ENCODE results near the gene PPIF.

DNA sequence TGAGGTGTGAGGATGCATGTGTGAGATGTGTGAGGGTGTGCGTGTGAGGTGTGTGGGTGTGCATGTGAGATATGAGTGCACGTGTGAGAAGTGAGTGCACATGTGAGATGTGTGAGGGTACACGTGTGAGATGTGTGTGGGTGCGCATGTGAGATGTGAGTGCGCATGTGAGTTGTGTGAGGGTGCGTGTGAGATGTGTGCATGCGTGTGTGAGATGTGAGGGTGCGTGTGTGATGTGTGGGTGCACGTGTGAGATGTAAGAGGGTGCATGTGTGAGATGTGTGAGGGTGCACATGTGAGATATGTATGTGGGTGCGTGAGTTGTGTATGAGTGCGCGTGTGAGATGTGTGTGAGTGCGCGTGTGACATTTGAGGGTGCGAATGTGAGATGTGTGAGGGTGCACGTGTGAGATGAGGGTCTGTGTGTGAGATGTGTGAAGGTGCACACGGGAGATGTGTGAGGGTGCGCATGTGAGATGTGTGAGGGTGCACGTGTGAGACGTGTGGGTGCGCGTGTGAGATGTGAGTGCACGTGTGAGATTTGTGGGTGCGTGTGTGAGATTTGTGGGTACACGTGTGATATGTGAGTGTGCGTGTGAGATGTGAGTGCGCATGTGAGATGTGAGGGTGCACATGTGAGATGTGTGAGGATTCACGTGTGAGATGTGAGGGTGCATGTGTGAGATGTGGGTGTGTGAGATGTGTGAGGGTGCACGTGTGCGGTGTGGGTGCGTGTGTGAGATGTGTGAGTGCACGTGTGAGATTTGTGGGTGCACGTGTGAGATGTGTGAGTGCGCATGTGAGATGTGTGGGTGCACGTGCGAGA, 30.5 kb downstream of the PPIF start:
- TF ChIP-seq CTCF (conservative IDR thresholded peaks at IDR 0.05) (no peak), EZH2 (IDR thresholded peaks at IDR 0.05; ENCODE audit: low read depth) (no peak)
